ENCODE results near the gene SPR. TPM values are rescaled to one million over a fixed set of nuclear protein-coding genes. Genes with fewer than 3 reads are reported as not detected.
"Not testable (repeated sequence)": the region's sequence is repeated elsewhere in the genome, so short reads cannot be mapped to it uniquely, and the experiment has no call there.

SPR gene
- polyA plus RNA-seq, 2 of the 4 experiments (the other 2 are of a cell fraction): 88.5 to 138 TPM

DNA sequence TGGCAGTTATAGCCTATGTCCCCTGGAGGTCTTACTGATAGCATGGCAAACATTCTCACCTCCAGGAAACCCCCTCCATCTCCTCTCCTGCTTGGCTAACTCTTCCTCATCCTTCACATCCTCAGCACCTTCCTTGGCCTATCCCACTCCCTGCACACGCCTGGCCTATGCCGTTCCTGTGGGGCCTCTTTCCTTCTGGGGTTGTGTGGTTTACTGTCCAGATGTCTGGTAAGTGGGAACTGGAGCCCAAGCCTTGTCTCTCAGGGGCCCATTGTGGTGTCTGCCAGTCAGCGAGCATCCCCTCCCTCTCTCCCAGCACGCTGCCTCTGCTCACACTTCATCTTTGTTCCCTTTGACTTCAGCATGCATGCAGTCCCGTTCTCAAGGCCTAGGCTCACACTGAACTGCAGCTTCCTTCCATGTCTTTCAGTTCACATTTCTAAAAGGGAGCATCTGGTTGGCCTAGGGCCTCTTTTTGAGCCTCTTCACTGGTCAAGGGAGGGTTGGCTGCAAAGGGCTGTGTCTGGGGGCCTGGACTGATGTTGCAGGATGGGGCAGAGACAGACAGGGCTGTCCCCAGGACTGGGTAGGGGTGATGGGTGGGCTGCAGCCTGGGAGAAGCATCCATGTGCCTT lies 13.1 kb downstream of the SPR start (continued):
- no peak for TF ChIP-seq TP53 (CRISPR knock-in tag; IDR thresholded peaks at IDR 0.05)
- TF ChIP-seq, protein P1, sequence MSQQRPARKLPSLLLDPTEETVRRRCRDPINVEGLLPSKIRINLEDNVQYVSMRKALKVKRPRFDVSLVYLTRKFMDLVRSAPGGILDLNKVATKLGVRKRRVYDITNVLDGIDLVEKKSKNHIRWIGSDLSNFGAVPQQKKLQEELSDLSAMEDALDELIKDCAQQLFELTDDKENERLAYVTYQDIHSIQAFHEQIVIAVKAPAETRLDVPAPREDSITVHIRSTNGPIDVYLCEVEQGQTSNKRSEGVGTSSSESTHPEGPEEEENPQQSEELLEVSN (IDR thresholded peaks at IDR 0.05; ENCODE audit: borderline replicate concordance, low read depth): no peak

DNA sequence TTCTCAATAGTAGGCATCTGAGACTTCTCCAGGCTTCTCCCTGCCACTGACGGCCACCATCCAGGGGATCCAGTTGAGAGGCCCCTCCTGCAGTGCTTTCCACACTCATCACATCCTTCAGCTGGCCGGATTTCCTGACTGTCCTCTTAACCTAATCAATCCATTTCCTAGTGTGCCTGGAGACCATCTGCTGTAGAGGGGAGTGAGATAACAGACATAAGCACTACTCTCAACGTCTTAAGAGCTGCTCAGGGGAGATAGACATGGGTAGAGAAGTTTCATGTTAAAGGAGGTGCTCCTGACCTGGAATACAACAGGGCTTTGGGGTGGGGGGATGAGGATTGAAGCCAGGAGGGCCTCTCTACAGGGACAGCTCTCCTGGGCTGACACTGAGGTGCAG lies 14.2 kb downstream of the SPR start:
- 24% methylated on average over 3 of the region's 3 CpGs for WGBS (ENCODE audit: missing lambda C conversion rate)
- H3K9me3 ChIP-seq: peaks cover 15% of the 10 kb centered on the region

DNA sequence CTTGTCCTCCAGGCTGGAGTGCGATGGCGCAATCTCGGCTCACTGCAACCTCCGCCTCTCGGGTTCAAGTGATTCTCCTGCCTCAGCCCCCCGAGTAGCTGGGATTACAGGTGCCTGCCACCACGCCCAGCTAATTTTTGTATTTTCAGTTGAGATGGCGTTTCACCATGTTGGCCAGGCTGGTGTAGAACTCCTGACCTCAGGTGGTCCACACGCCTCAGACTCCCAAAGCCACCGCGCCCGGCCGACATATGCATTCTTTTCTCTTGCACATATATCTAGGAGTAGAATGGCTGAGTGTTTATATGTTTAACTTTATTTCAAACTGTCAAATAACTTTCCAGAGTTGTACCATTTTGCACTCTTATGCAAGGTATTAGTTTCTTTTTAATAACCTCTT lies 20.2 kb downstream of the SPR start:
- H3K4me2 ChIP-seq; H3K27ac ChIP-seq; H3K4me3 ChIP-seq; POLR2A ChIA-PET; DNase-seq (ENCODE audit: low read depth in 1 of 2, low spot score in 1 of 2); FAIRE-seq; H3K4me1 ChIP-seq; ATAC-seq: not testable (repeated sequence)
- WGBS (ENCODE audit: missing lambda C conversion rate): 31% methylated on average over 13 of the region's 13 CpGs
- peaks cover 18% of the 10 kb centered on the region for H3K9me3 ChIP-seq
- CTCF ChIA-PET: interaction anchor here (0.6 to 5.7 kb wide), 5 partner anchors 12 to 256 kb away, joined by 3 to 58 read pairs (median 5); partner anchors contain the start of gene SPR

More for the DNA sequence above, 14.2 kb downstream of the SPR start:
- peaks cover 4% of the 10 kb centered on the region; the same call in 1 of the 3 replicates for H3K4me1 ChIP-seq
- TF ChIP-seq POLR2AphosphoS2 (conservative IDR thresholded peaks at IDR 0.05; ENCODE audit: low read length): no peak
- H3K27ac ChIP-seq: no peak overlapping the region
- no peak overlapping the region for H3K4me3 ChIP-seq
- POLR2A ChIA-PET: no interaction called here
- no peak overlapping the region for H3K4me2 ChIP-seq
- no peak for FAIRE-seq
- DNase-seq (ENCODE audit: low read depth in 1 of 2, low spot score in 1 of 2): no peak
- CTCF ChIA-PET: interaction anchor here (0.8 to 3.3 kb wide), 6 partner anchors 8 to 263 kb away, joined by 3 to 32 read pairs (median 3); partner anchors contain the start of gene SPR
- ATAC-seq: no peak

DNA sequence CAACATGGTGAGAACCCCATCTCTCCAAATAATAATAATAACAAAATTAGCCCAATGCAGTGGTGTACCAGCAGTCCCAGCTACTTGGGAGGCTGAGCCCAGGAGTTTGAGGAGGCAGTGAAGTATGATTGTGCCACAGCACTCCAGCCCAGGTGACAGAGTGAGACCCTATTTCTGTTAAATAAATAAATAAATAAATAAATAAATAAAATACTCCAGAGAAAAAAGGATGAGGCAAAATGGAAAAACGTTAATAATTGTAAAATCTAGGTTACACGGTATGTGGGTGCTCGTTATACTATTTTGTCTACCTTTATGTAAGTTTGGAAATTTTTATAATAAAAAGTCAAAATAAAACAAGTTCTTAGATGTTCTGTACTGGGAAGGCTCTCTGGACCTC lies 21.5 kb downstream of the SPR start:
- no peak for TF ChIP-seq HOXB13 (CRISPR knock-in tag; IDR thresholded peaks at IDR 0.05; ENCODE audit: low read depth)
- TF ChIP-seq HOXA7 (CRISPR knock-in tag; IDR thresholded peaks at IDR 0.05): no peak
- TF ChIP-seq ZC3H11A (IDR thresholded peaks at IDR 0.05): peak; percentile 66
- no peak for TF ChIP-seq EHMT2 (IDR thresholded peaks at IDR 0.05; ENCODE audit: low read depth)
- ChIA-PET CTCF (interaction anchor here (1.2 to 5.7 kb wide), 4 partner anchors 14 to 85 kb away, joined by 3 to 58 read pairs (median 6); partner anchors contain the start of gene SPR), POLR2A (no interaction called here)
- Histone ChIP-seq H3K9me3 (peaks cover 13% of the 10 kb centered on the region), H3K4me2 (no peak overlapping the region), H3K4me1 (0 out of 3 replicates have a peak, but pooled peaks cover 4% of the 10 kb centered on the region), H3K27ac (no peak overlapping the region), H3K4me3 (no peak overlapping the region)
- DNase-seq (ENCODE audit: low read depth in 1 of 2, low spot score in 1 of 2): no peak
- no peak for ATAC-seq
- 8% methylated on average over 3 of the region's 3 CpGs for WGBS (ENCODE audit: missing lambda C conversion rate)
- FAIRE-seq: no peak

DNA sequence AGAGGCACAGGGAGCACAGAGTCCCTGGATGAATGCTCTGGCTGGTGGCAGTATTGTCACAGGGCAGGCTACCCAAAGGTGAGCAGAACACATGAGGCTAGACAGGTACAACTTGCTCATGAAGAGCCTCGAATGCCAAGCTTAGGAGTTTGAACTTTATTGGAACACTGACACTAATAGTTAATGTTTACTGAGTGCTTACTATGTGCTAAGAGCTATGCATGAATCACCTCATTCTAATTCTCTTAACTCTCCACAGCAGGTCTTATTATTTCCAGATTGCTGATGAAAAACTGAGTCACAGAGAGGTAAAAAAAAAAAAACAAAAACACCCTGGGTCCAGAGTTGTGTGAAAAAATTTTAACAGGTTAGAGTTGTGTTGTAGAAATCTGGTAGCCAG lies 24.0 kb downstream of the SPR start:
- ChIA-PET POLR2A (no interaction called here), CTCF (interaction anchor here (0.6 to 13.4 kb wide), 4 partner anchors 20 to 266 kb away, joined by 3 to 211 read pairs (median 5); partner anchors contain the start of gene SPR)
- Histone ChIP-seq H3K4me2 (no peak overlapping the region), H3K4me1 (peaks cover 13% of the 10 kb centered on the region; the same call in 1 of the 3 replicates), H3K27ac (no peak overlapping the region), H3K4me3 (no peak overlapping the region), H3K9me3 (peaks cover 4% of the 10 kb centered on the region)
- DNase-seq (ENCODE audit: low read depth in 1 of 2, low spot score in 1 of 2): no peak
- 5% methylated on average over 1 of the region's 1 CpG for WGBS (ENCODE audit: missing lambda C conversion rate)
- no peak for ATAC-seq
- FAIRE-seq: no peak
- TF ChIP-seq CBX8 (IDR thresholded peaks at IDR 0.05) (no peak), CEBPB (IDR thresholded peaks at IDR 0.05) (no peak), NPAS2 (CRISPR knock-in tag; IDR thresholded peaks at IDR 0.05; ENCODE audit: borderline replicate concordance) (no peak), ZSCAN20 (CRISPR knock-in tag; IDR thresholded peaks at IDR 0.05) (no peak), ZFP36 (IDR thresholded peaks at IDR 0.05; ENCODE audit: borderline replicate concordance, partially characterized antibody) (no peak), EHMT2 (IDR thresholded peaks at IDR 0.05; ENCODE audit: low read depth) (no peak), RNF2 (IDR thresholded peaks at IDR 0.05; ENCODE audit: borderline replicate concordance, low read depth) (no peak), RCOR1 (IDR thresholded peaks at IDR 0.05; ENCODE audit: low read depth, low read length) (no peak), REST (IDR thresholded peaks at IDR 0.05) (no peak), CHD2 (IDR thresholded peaks at IDR 0.05; ENCODE audit: low read length, partially characterized antibody) (no peak), ATOH8 (CRISPR knock-in tag; IDR thresholded peaks at IDR 0.05; ENCODE audit: low read depth) (no peak), CTCF (IDR thresholded peaks at IDR 0.05) (no peak), HDAC2 (IDR thresholded peaks at IDR 0.05) (no peak)
- TF ChIP-seq, protein P1 (IDR thresholded peaks at IDR 0.05; ENCODE audit: borderline replicate concordance, low read depth): no peak

Measured in A549 (cell line).